ENCODE results near the gene GRM1. TPM values are rescaled to one million over a fixed set of nuclear protein-coding genes. Genes with fewer than 3 reads are reported as not detected.

Gene GRM1
- total RNA-seq, 1 donor from 2014 or later = 0.41 TPM

DNA sequence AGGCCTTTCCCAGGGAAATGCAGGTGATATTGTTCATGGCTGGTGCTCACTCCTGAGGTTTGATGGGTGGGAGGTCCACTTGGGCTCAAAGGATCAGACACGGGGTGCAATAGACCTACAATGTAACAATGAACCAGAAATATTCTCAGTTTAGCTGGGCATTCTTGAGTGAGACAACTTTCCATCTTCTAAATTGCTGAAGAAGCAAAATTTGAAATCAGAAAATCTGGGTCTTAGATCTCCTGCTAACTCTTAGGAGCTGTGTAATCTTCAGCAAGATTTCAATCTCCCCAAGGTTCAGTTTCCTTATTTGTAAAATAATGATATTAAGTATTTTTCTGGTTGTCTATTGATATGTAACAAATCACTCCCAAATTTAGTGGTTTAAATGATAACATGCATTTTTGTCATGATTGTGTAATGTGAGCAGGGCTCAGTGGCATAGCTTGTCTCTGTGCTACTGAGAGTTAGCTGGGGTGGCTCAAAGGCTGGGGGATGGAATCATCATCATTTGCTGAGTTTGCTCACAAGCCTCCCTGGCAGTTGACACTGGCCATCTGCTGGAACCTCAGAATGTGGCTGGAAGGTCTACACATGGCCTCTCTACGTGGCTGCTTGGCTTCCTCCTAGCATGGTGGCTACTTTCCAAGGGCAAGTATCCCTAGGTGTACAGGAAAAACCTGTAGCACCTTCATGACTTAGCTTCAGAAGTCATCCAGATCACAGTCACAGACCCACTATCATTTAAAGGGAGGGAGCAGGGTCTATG is 98.8 kb downstream of the GRM1 start:
- no peak for DNase-seq (ENCODE audit: low spot score, unreplicated experiment)
- Mint-ChIP-seq H3K27me3 (no peaks in the 10 kb centered on the region), H3K9me3 (ENCODE audit: low read depth) (no peaks in the 10 kb centered on the region), H3K4me3 (ENCODE audit: low read depth) (no peak overlapping the region), H3K36me3 (ENCODE audit: insufficient read depth) (no peaks in the 10 kb centered on the region), H3K4me1 (ENCODE audit: low read depth) (peaks cover 15% of the 10 kb centered on the region), H3K27ac (no peak overlapping the region)
- TF ChIP-seq, protein P1, sequence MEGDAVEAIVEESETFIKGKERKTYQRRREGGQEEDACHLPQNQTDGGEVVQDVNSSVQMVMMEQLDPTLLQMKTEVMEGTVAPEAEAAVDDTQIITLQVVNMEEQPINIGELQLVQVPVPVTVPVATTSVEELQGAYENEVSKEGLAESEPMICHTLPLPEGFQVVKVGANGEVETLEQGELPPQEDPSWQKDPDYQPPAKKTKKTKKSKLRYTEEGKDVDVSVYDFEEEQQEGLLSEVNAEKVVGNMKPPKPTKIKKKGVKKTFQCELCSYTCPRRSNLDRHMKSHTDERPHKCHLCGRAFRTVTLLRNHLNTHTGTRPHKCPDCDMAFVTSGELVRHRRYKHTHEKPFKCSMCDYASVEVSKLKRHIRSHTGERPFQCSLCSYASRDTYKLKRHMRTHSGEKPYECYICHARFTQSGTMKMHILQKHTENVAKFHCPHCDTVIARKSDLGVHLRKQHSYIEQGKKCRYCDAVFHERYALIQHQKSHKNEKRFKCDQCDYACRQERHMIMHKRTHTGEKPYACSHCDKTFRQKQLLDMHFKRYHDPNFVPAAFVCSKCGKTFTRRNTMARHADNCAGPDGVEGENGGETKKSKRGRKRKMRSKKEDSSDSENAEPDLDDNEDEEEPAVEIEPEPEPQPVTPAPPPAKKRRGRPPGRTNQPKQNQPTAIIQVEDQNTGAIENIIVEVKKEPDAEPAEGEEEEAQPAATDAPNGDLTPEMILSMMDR (IDR thresholded peaks at IDR 0.05; ENCODE audit: unreplicated experiment) = no peak

DNA sequence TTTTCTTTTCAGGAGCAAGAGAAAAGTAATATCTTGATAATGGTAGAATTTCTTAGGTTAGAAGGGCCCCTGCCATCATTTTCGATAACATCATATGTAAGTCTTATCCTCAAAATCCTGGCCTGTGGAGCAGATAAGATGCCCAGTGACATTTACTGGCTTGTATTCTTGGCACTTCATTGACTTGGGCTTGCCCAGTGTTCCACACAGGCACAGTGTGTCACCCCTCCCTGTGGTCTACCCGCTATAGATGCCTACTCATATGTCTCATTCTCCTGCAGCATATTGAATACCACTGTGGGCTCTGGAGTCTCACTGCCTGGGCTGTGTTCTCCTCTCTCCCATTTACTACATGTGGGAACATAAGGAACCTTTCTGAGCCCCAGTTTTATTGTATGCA is 105.0 kb downstream of the GRM1 start:
- Mint-ChIP-seq H3K27ac (no peak overlapping the region), H3K4me1 (ENCODE audit: low read depth) (peaks cover 18% of the 10 kb centered on the region), H3K4me3 (ENCODE audit: low read depth) (no peak overlapping the region), H3K36me3 (ENCODE audit: insufficient read depth) (no peaks in the 10 kb centered on the region), H3K9me3 (ENCODE audit: low read depth) (peaks cover 5% of the 10 kb centered on the region), H3K27me3 (no peaks in the 10 kb centered on the region)
- no peak for DNase-seq (ENCODE audit: low spot score, unreplicated experiment)
- TF ChIP-seq, protein P1 (IDR thresholded peaks at IDR 0.05; ENCODE audit: unreplicated experiment) = no peak

DNA sequence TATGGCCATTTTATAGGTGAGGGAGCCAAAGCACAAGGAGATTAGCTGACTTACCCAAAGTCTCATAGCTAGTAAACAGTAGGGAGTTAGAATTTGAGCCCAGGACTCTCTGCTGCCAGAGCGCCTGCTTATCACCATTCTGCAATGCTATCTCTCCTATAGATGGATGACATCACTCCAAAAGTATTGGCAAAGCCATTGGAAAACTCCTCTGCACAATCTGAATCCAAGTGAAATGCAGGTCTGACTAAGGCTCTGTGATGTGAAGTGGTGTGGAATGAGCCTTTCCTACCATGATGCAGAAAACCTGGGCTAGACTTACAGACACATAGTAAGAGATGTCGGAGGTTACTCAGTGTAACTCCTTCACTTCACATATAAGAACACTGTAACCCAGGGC is 106.3 kb downstream of the GRM1 start:
- TF ChIP-seq, protein P1 (IDR thresholded peaks at IDR 0.05; ENCODE audit: unreplicated experiment) = no peak
- H3K27me3 Mint-ChIP-seq = no peaks in the 10 kb centered on the region
- H3K9me3 Mint-ChIP-seq (ENCODE audit: low read depth) = peaks cover 8% of the 10 kb centered on the region
- DNase-seq (ENCODE audit: low spot score, unreplicated experiment) = no peak
- H3K4me3 Mint-ChIP-seq (ENCODE audit: low read depth) = no peak overlapping the region
- H3K36me3 Mint-ChIP-seq (ENCODE audit: insufficient read depth) = no peaks in the 10 kb centered on the region
- no peak overlapping the region for H3K27ac Mint-ChIP-seq
- H3K4me1 Mint-ChIP-seq (ENCODE audit: low read depth) = peaks cover 11% of the 10 kb centered on the region

DNA sequence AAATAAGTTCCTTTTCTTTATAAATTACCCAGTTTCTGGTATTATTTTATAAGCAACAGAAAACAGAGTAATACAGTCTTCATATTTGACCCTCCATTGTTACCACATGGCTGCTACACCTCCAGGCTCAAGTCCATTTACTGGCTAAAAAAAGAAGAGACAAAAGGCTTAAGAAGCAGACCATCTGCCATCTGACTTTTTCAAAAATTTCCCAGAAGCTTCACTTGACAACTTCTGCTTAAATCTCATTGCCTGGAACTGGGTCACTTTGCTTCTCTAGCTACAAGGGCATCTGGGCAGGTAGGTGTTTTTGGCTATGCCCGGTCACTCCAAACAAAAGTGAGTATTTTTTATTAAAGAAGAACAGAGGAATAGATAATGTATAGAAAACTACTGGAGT is 118.0 kb downstream of the GRM1 start:
- H3K4me1 Mint-ChIP-seq (ENCODE audit: low read depth) = no peaks in the 10 kb centered on the region
- peaks cover 5% of the 10 kb centered on the region for H3K9me3 Mint-ChIP-seq (ENCODE audit: low read depth)
- no peaks in the 10 kb centered on the region for H3K27me3 Mint-ChIP-seq
- no peak overlapping the region for H3K27ac Mint-ChIP-seq
- TF ChIP-seq, protein P1 (IDR thresholded peaks at IDR 0.05; ENCODE audit: unreplicated experiment) = no peak
- no peak overlapping the region for H3K4me3 Mint-ChIP-seq (ENCODE audit: low read depth)
- DNase-seq (ENCODE audit: low spot score, unreplicated experiment) = no peak
- no peaks in the 10 kb centered on the region for H3K36me3 Mint-ChIP-seq (ENCODE audit: insufficient read depth)

DNA sequence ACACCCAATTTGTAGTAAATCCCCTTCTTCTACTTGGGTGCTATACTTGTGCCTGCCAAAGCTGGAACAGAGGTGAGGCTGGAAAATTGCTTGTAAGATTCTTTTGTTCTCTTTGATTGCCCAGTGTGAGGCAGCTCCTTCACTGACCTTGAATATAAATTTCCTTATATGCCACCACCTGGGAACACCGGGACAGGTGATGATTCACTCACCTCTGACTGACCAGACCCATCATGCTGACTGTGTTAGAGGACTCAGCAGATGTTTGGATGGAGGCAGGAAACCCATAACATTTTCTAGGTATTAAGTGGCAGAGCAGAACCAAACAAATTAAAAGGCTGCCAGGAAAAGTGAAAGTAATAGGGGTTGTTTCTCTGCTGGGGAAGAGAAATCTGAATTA is 120.9 kb downstream of the GRM1 start:
- H3K4me1 Mint-ChIP-seq (ENCODE audit: low read depth) = peaks cover 10% of the 10 kb centered on the region
- H3K4me3 Mint-ChIP-seq (ENCODE audit: low read depth) = no peak overlapping the region
- H3K27ac Mint-ChIP-seq = no peak overlapping the region
- H3K27me3 Mint-ChIP-seq = no peaks in the 10 kb centered on the region
- TF ChIP-seq, protein P1 (IDR thresholded peaks at IDR 0.05; ENCODE audit: unreplicated experiment) = no peak
- H3K36me3 Mint-ChIP-seq (ENCODE audit: insufficient read depth) = no peaks in the 10 kb centered on the region
- no peak for DNase-seq (ENCODE audit: low spot score, unreplicated experiment)
- peaks cover 1% of the 10 kb centered on the region for H3K9me3 Mint-ChIP-seq (ENCODE audit: low read depth)

Data from progenitor cell of endocrine pancreas (in vitro differentiated cells).